ENCODE data around the gene FAM135A. TPM values are rescaled to one million over a fixed set of nuclear protein-coding genes. Genes with fewer than 3 reads are reported as not detected.

Gene FAM135A
- total RNA-seq, 2 donors from 2014 or later = 25.8 to 34.0 TPM

- no peaks in the 10 kb centered on the region for H3K36me3 ChIP-seq (ENCODE audit: control insufficient read depth, insufficient read depth, low read length)
- no peaks in the 10 kb centered on the region for H3K27me3 ChIP-seq (ENCODE audit: control insufficient read depth, insufficient read depth, low read length, poor library complexity, severe bottlenecking)
- Mint-ChIP-seq H3K4me1 (peaks cover 1% of the 10 kb centered on the region), H3K27ac (no peak overlapping the region), H3K27me3 (ENCODE audit: insufficient read depth) (no peaks in the 10 kb centered on the region), H3K36me3 (ENCODE audit: low read depth) (no peaks in the 10 kb centered on the region), H3K4me3 (no peak overlapping the region), H3K9me3 (no peaks in the 10 kb centered on the region)
- no peak for DNase-seq
- no peak overlapping the region for H3K9ac ChIP-seq (ENCODE audit: extremely low read depth, low read length, poor library complexity, severe bottlenecking)
- no peak for TF ChIP-seq CTCF (conservative IDR thresholded peaks at IDR 0.05)
- H3K4me3 ChIP-seq (ENCODE audit: low read length) = no peak overlapping the region
- H3K4me1 ChIP-seq (ENCODE audit: control insufficient read depth, insufficient read depth, low read length) = no peaks in the 10 kb centered on the region
- 93 to 100% methylated on average over 2 to 3 of the region's 3 CpGs for WGBS, 2 experiments (ENCODE audit: insufficient coverage in 1 of 2, insufficient read length in 1 of 2)
- H3K27ac ChIP-seq (ENCODE audit: low read depth, low read length) = no peak overlapping the region
- H3K9me3 ChIP-seq (ENCODE audit: control insufficient read depth, low read length) = no peaks in the 10 kb centered on the region
These were observed 21.8 kb upstream of the FAM135A start for GRCh38 chr6:70391492-70391891.

GRCh38 chr6:70394518-70395300, 18.6 kb upstream of the FAM135A start:
- DNase-seq = no peak
- no peak for TF ChIP-seq CTCF (conservative IDR thresholded peaks at IDR 0.05)
- H3K4me3 Mint-ChIP-seq = no peak overlapping the region
- Histone ChIP-seq H3K9ac (ENCODE audit: extremely low read depth, low read length, poor library complexity, severe bottlenecking) (no peak overlapping the region), H3K9me3 (ENCODE audit: control insufficient read depth, low read length) (no peaks in the 10 kb centered on the region), H3K4me3 (ENCODE audit: low read length) (no peak overlapping the region), H3K36me3 (ENCODE audit: control insufficient read depth, insufficient read depth, low read length) (no peaks in the 10 kb centered on the region), H3K27ac (ENCODE audit: low read depth, low read length) (no peak overlapping the region), H3K27me3 (ENCODE audit: control insufficient read depth, insufficient read depth, low read length, poor library complexity, severe bottlenecking) (no peaks in the 10 kb centered on the region), H3K4me1 (ENCODE audit: control insufficient read depth, insufficient read depth, low read length) (no peaks in the 10 kb centered on the region)
- 93 to 95% methylated on average over 11 to 20 of the region's 20 CpGs for WGBS, 2 experiments (ENCODE audit: insufficient coverage in 1 of 2, insufficient read length in 1 of 2)
- H3K4me1 Mint-ChIP-seq = peaks cover 6% of the 10 kb centered on the region
- H3K36me3 Mint-ChIP-seq (ENCODE audit: low read depth) = no peaks in the 10 kb centered on the region
- no peaks in the 10 kb centered on the region for H3K27me3 Mint-ChIP-seq (ENCODE audit: insufficient read depth)
- peak overlapping the region; percentile 36 for H3K27ac Mint-ChIP-seq
- no peaks in the 10 kb centered on the region for H3K9me3 Mint-ChIP-seq

DNA sequence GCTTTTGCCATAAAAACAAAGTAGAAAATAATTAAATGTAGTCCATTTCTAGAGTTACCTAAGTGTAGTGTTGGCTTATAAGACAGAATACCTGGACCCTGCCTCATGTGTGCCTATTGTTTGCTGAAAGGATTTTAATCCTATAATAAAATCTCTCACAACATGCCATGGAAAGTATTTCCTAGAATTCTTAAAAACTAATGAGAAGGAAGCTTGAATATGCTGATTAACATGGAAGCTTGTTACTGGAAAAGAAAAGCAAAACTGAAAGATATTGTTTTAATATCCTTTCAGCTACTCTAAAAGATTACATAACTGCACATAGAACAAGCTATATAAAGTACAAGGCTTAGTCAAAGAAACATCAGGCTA, 18.0 kb upstream of the FAM135A start:
- H3K27ac Mint-ChIP-seq = no peak overlapping the region
- H3K36me3 Mint-ChIP-seq (ENCODE audit: low read depth) = no peaks in the 10 kb centered on the region
- H3K4me3 Mint-ChIP-seq = no peak overlapping the region
- Histone ChIP-seq H3K9ac (ENCODE audit: extremely low read depth, low read length, poor library complexity, severe bottlenecking) (no peak overlapping the region), H3K4me1 (ENCODE audit: control insufficient read depth, insufficient read depth, low read length) (no peaks in the 10 kb centered on the region), H3K36me3 (ENCODE audit: control insufficient read depth, insufficient read depth, low read length) (no peaks in the 10 kb centered on the region), H3K27me3 (ENCODE audit: control insufficient read depth, insufficient read depth, low read length, poor library complexity, severe bottlenecking) (no peaks in the 10 kb centered on the region), H3K9me3 (ENCODE audit: control insufficient read depth, low read length) (no peaks in the 10 kb centered on the region), H3K4me3 (ENCODE audit: low read length) (no peak overlapping the region), H3K27ac (ENCODE audit: low read depth, low read length) (no peak overlapping the region)
- TF ChIP-seq CTCF (conservative IDR thresholded peaks at IDR 0.05) = no peak
- DNase-seq = no peak
- H3K27me3 Mint-ChIP-seq (ENCODE audit: insufficient read depth) = no peaks in the 10 kb centered on the region
- no peaks in the 10 kb centered on the region for H3K9me3 Mint-ChIP-seq
- peaks cover 6% of the 10 kb centered on the region for H3K4me1 Mint-ChIP-seq

All from endodermal cell (in vitro differentiated cells).